Natural killer cell (primary cell): ENCODE results near the gene POLR2H. TPM values are rescaled to one million over a fixed set of nuclear protein-coding genes. Genes with fewer than 3 reads are reported as not detected.
A peak's percentile ranks its signal among the peaks of the same experiment; 100 is the strongest.

ENCODE experiments used
- ATAC-seq, 3 donors: fragments of 150-1000 bp in 2 of 3; fragments of 200-7000 bp in 1 of 3; cut with Tn5 transposase; 1 replicate in 1 of 3; 2 replicates in 2 of 3; pipeline ENCODE4 v1.10.0; 2021; ENCODE audit warnings: mild to moderate bottlenecking in 2 of 3, moderate library complexity in 2 of 3
- DNase-seq, 2 donors: peaks; one replicate each; pipeline versions ENCODE4 v3.0.0 to v3.0.0-alpha.2; 2013 to 2021; ENCODE audit warnings: mixed read lengths in 1 of 2
- H3K27ac ChIP-seq: one replicate; pipeline ENCODE4 v1.5.1; 2013; ENCODE audit warnings: mild to moderate bottlenecking, low read length
- H3K27me3 ChIP-seq: one replicate; pipeline ENCODE4 v1.6.1; 2013; ENCODE audit warnings: low read length; ENCODE audit not compliant: control insufficient read depth, insufficient read depth
- H3K36me3 ChIP-seq: one replicate; pipeline ENCODE4 v1.6.1; 2013; ENCODE audit warnings: low read length; ENCODE audit not compliant: control insufficient read depth, insufficient read depth
- H3K4me1 ChIP-seq: one replicate; pipeline ENCODE4 v1.6.1; 2013; ENCODE audit warnings: low read length; ENCODE audit not compliant: control insufficient read depth, insufficient read depth
- H3K4me3 ChIP-seq: one replicate; pipeline ENCODE4 v1.5.1; 2013; ENCODE audit warnings: low read length
- H3K9me3 ChIP-seq: one replicate; pipeline ENCODE4 v1.6.1; 2013; ENCODE audit warnings: low read length; ENCODE audit not compliant: control insufficient read depth, insufficient read depth
- H3K27ac Mint-ChIP-seq, 2 donors: one replicate each; pipeline ENCODE4 v1.8.0; 2022; ENCODE audit warnings: mild to moderate bottlenecking in 2 of 2, mixed read lengths in 2 of 2, moderate library complexity in 1 of 2
- H3K27me3 Mint-ChIP-seq, 2 donors: one replicate each; pipeline ENCODE4 v1.8.0; 2022; ENCODE audit warnings: low read depth in 2 of 2, mixed read lengths in 2 of 2
- H3K36me3 Mint-ChIP-seq: one replicate; pipeline ENCODE4 v1.8.0; 2022; ENCODE audit warnings: mixed read lengths
- H3K4me1 Mint-ChIP-seq, 2 donors: one replicate each; pipeline ENCODE4 v1.8.0; 2022; ENCODE audit warnings: mixed read lengths in 2 of 2
- H3K4me3 Mint-ChIP-seq: one replicate; pipeline ENCODE4 v1.8.0; 2022; ENCODE audit warnings: mild to moderate bottlenecking, moderate library complexity, mixed read lengths
- H3K9me3 Mint-ChIP-seq, 2 donors: one replicate each; pipeline ENCODE4 v1.8.0; 2022; ENCODE audit warnings: mixed read lengths in 2 of 2
- WGBS: methylation state at CpG from one replicate; pipeline ENCODE4 v1.1.7; 2013; ENCODE audit warnings: missing lambda C conversion rate; ENCODE audit not compliant: insufficient coverage; 5-methylcytosine and 5-hydroxymethylcytosine counted together
- intact Hi-C: fragments of 100-400 bp; cut with micrococcal nuclease; formaldehyde crosslinking; loops from one replicate; pipeline ENCODE4 v1.14.2; 2022
- total RNA-seq, 4 donors: library from RNA; stranded (reverse); fragments of 120-200 nt in 1 of 4; gene quantifications; one replicate each; pipeline versions ENCODE4 v1.2.3 to v1.2.4, GENCODE V29; 2013 to 2022
- TF ChIP-seq, protein P1 (sequence below): fragments of 200-600 bp; IDR thresholded peaks from one replicate; pipeline ENCODE4 v1.8.0; 2022; ENCODE audit warnings: antibody characterized with exemption

Gene POLR2H
- total RNA-seq, 3 donors from 2014 or later (not counting 1 experiment from before 2014, with no cell fraction given) = 33.0 to 49.8 (median 41.1) TPM

DNA sequence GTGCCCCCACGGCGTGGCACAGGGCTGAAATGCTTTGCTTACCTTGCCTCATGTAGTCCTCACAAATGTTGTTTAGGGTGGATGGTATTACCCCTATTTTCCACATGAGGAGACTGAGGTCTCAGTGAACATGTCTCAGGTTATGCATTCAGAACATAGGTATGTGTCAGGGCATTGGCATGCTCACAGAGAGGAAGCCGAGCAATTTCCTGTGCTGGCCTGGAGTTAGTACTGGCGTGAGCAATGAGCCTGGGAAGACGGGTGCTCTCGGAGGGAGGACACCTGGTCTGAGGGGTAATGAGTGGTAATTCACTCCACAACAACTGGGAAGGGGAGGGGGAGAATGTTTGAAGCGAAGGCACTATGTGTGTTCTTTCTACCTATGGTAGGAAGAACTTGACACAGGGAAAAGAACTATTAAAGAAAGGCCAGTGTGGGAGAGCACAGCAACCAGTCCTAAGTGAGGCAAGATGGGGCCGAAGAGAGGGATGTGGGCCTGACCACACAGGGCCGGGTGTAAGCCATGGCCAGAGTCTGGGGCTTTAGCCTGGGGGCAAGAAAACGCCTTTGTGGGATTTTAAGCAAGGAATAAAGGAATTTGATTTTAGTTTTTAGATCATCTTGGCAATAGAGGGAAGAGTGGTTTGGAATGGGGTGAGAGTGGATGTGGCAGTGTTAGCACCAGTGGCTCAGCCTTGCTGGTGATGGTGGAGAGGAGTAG lies 29.0 kb upstream of the POLR2H start:
- no peak overlapping the region for H3K4me3 ChIP-seq
- no peak for ATAC-seq
- H3K36me3 Mint-ChIP-seq = peaks cover 24% of the 10 kb centered on the region
- H3K9me3 ChIP-seq = no peaks in the 10 kb centered on the region
- peak overlapping the region; percentile 1 for H3K4me3 Mint-ChIP-seq
- peaks cover 67% of the 10 kb centered on the region for H3K36me3 ChIP-seq
- WGBS = 90% methylated on average over 10 of the region's 10 CpGs
- peaks cover 20% of the 10 kb centered on the region for H3K4me1 ChIP-seq
- H3K4me1 Mint-ChIP-seq = peaks cover 12 to 37% of the 10 kb centered on the region in 2 donors
- intact Hi-C loops = no loop called here
- TF ChIP-seq, protein P1, sequence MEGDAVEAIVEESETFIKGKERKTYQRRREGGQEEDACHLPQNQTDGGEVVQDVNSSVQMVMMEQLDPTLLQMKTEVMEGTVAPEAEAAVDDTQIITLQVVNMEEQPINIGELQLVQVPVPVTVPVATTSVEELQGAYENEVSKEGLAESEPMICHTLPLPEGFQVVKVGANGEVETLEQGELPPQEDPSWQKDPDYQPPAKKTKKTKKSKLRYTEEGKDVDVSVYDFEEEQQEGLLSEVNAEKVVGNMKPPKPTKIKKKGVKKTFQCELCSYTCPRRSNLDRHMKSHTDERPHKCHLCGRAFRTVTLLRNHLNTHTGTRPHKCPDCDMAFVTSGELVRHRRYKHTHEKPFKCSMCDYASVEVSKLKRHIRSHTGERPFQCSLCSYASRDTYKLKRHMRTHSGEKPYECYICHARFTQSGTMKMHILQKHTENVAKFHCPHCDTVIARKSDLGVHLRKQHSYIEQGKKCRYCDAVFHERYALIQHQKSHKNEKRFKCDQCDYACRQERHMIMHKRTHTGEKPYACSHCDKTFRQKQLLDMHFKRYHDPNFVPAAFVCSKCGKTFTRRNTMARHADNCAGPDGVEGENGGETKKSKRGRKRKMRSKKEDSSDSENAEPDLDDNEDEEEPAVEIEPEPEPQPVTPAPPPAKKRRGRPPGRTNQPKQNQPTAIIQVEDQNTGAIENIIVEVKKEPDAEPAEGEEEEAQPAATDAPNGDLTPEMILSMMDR = no peak
- H3K27me3 ChIP-seq = no peaks in the 10 kb centered on the region
- H3K9me3 Mint-ChIP-seq = no peaks in the 10 kb centered on the region
- DNase-seq = no peak
- peaks cover 0 to 1% of the 10 kb centered on the region in 2 donors for H3K27me3 Mint-ChIP-seq
- H3K27ac ChIP-seq = no peak overlapping the region
- H3K27ac Mint-ChIP-seq = peak overlapping the region; percentile 78 to 80

DNA sequence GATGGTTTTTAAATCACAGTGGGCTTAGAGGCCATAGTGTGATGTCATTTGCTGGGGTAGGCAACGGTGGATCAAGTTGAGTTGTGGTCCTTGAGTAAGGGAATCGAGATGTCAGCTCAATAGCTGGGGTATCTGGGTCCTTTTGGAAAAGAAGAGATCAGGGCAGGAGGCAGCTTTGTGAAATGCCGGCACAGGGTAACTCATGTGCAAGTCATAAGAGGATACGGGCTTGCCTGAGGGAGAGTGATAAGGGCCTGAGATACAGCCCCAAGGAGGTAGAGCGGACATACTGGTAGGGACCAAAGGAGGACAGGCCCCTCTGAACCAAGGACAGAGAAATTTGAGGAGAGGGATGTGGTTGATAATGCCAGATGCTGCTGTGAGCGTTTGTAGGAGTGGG lies 28.3 kb upstream of the POLR2H start:
- Histone ChIP-seq H3K9me3 (no peaks in the 10 kb centered on the region), H3K4me1 (peaks cover 20% of the 10 kb centered on the region), H3K27me3 (no peaks in the 10 kb centered on the region), H3K27ac (no peak overlapping the region), H3K4me3 (no peak overlapping the region), H3K36me3 (peaks cover 60% of the 10 kb centered on the region)
- intact Hi-C loops = no loop called here
- H3K4me3 Mint-ChIP-seq = peak overlapping the region; percentile 4
- TF ChIP-seq, protein P1 = no peak
- peaks cover 24% of the 10 kb centered on the region for H3K36me3 Mint-ChIP-seq
- no peak for ATAC-seq
- H3K4me1 Mint-ChIP-seq = peaks cover 17 to 43% of the 10 kb centered on the region in 2 donors
- no peak for DNase-seq
- peaks cover 0 to 7% of the 10 kb centered on the region in 2 donors for H3K27me3 Mint-ChIP-seq
- H3K27ac Mint-ChIP-seq = peak overlapping the region; percentile 78 to 80
- 93% methylated on average over 6 of the region's 6 CpGs for WGBS
- no peaks in the 10 kb centered on the region for H3K9me3 Mint-ChIP-seq

DNA sequence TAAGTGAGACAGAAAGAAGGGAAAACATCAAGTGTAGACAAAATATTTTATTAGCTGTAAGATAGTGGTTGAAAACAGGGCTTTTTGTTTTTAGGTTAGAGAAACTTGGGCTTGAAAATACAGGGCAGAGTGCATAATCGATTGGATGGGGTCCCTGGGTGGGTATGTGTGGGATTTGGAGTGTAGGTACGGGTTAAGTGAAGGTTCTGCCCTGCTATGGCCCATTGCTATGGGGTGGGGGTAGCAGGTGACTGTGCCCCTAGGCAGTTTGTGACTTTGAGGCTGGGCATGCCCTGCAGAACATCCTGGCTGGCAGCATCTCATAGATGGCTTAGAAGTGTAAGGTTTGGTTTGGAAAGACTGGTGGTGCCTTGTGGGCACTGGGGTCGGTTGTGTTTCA lies 27.8 kb upstream of the POLR2H start:
- Histone ChIP-seq H3K9me3 (no peaks in the 10 kb centered on the region), H3K27ac (no peak overlapping the region), H3K4me1 (peaks cover 23% of the 10 kb centered on the region), H3K36me3 (peaks cover 55% of the 10 kb centered on the region), H3K27me3 (no peaks in the 10 kb centered on the region), H3K4me3 (no peak overlapping the region)
- no peaks in the 10 kb centered on the region for H3K9me3 Mint-ChIP-seq
- 88% methylated on average over 3 of the region's 3 CpGs for WGBS
- H3K4me1 Mint-ChIP-seq = peaks cover 17 to 41% of the 10 kb centered on the region in 2 donors
- H3K27me3 Mint-ChIP-seq = peaks cover 0 to 7% of the 10 kb centered on the region in 2 donors
- ATAC-seq = no peak
- TF ChIP-seq, protein P1 = no peak
- no peak for DNase-seq
- H3K36me3 Mint-ChIP-seq = peaks cover 20% of the 10 kb centered on the region
- intact Hi-C loops = loop anchor here (2.0 kb wide), 1 partner anchor 13 kb away; no protein-coding TSS in a partner anchor
- peak overlapping the region; percentile 35 for H3K4me3 Mint-ChIP-seq
- H3K27ac Mint-ChIP-seq = peak overlapping the region; percentile 78 to 80
